LNCaP clone FGC (cell line): ENCODE results near the gene IKBKE.

Experiments
- DNase-seq: peaks from one replicate; pipeline ENCODE4 v3.0.0-alpha.2; 2011; ENCODE audit warnings: low read depth
- H3K4me3 ChIP-seq: 2 replicates; pipeline ENCODE4 v1.5.1; 2011; ENCODE audit warnings: mild to moderate bottlenecking, low read depth, low read length, control low read depth
- TF ChIP-seq, protein P1 (sequence below): IDR thresholded peaks from 2 replicates; pipeline ENCODE4 v1.5.1; 2012; ENCODE audit warnings: mild to moderate bottlenecking; ENCODE audit not compliant: control insufficient read depth, insufficient read depth; ENCODE audit errors: extremely low read depth

Gene IKBKE

DNA sequence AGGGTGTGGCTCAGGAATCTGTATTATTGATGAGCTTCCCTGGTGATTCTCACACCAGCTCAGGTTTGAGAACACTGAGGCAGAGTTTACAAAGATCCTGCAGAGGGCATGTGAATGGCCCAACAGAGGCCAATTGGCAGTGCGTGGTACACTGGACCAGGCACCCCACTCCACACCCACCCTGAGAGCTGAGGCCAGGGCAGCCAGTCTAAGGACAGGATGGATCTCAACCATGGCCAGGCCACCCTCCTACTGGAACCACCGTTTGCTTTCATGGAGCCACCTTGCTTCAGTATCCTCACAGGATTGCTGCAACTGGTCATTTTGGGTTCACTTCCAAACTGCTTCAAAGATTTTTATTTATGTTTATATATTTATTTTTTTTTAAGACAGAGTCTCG lies 29.8 kb downstream of the IKBKE start:
- no peak overlapping the region for H3K4me3 ChIP-seq
- no peak for DNase-seq
- TF ChIP-seq, protein P1, sequence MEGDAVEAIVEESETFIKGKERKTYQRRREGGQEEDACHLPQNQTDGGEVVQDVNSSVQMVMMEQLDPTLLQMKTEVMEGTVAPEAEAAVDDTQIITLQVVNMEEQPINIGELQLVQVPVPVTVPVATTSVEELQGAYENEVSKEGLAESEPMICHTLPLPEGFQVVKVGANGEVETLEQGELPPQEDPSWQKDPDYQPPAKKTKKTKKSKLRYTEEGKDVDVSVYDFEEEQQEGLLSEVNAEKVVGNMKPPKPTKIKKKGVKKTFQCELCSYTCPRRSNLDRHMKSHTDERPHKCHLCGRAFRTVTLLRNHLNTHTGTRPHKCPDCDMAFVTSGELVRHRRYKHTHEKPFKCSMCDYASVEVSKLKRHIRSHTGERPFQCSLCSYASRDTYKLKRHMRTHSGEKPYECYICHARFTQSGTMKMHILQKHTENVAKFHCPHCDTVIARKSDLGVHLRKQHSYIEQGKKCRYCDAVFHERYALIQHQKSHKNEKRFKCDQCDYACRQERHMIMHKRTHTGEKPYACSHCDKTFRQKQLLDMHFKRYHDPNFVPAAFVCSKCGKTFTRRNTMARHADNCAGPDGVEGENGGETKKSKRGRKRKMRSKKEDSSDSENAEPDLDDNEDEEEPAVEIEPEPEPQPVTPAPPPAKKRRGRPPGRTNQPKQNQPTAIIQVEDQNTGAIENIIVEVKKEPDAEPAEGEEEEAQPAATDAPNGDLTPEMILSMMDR = no peak

- no peak overlapping the region for H3K4me3 ChIP-seq
- DNase-seq = no peak
- TF ChIP-seq, protein P1 = no peak
Measured at GRCh38 chr1:206501881-206502280, 31.6 kb downstream of the IKBKE start.

DNA sequence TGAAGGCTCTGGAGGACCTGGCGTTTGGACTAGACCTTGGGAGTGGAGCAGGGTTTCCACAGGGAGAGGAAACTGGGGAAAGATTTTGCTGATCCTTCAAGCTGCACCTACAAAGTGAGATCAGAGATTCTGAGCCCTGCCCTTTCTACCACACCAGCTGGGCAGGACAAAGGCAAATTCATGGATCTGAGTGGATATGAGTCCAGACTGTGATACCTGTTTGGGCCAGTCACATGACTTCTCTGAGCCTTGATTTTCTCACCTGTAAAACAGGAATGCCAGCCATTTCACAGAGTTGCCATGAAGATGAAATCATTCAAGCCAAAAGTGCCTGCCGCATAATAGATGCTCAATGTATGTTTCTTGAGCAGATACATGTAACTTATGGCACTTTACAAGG lies 32.1 kb downstream of the IKBKE start:
- TF ChIP-seq, protein P1 = no peak
- DNase-seq = no peak
- no peak overlapping the region for H3K4me3 ChIP-seq

- no peak for DNase-seq
- no peak overlapping the region for H3K4me3 ChIP-seq
- TF ChIP-seq, protein P1 = no peak
Measured at GRCh38 chr1:206502812-206503211, 32.5 kb downstream of the IKBKE start.

DNA sequence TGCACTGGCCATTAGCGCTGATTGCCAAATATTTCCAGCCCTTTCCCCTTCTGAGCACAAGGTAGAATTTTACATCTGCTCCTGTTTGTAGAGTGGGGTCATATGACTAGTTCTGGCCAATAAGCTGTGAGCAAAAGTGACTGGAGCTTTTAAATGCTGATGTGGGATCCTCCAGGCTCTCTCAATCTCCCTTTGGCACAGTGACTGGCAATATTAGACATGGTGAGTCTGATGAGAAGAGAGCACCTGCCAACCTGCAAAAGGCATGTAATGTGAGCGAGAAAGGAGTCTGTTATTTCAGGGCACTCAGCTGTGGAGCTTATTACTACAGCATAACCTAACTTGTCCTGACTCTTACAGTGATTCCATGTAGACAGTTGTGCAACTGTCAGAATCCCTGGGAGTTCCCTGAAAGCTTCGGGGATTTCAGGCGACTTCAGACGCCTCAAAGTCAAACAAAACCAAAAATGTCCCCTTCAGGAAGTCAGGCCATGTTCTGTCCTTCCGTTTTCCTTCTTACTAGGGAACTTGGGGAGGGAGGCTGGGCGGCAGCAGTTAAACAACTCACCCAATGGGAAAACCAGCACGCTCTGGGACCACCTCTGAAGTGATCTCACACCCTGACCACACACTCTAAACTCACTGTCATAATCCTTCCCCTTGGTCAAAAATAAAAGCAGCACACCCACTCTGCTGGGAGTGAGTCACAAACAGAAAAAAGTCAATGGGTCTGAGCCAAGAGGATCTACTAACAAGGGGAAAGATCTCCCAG lies 33.5 kb downstream of the IKBKE start:
- H3K4me3 ChIP-seq = no peak overlapping the region
- no peak for DNase-seq

GRCh38 chr1:206504363-206504713 lies 34.1 kb downstream of the IKBKE start:
- no peak overlapping the region for H3K4me3 ChIP-seq
- DNase-seq = no peak
- TF ChIP-seq, protein P1 = no peak

More for the DNA sequence above, 33.5 kb downstream of the IKBKE start:
- TF ChIP-seq, protein P1 = no peak
